PC-9 (cell line): Measurements from ENCODE around the gene TTC28.

Experiments
- EZH2 ChIP-seq: fragments of 200-600 bp; sonication (generic); IDR thresholded peaks from 2 replicates; pipeline ENCODE4 v1.8.0; 2017; ENCODE audit warnings: antibody characterized with exemption, low read depth
- TF ChIP-seq, protein P1 (sequence below): fragments of 200-600 bp; sonication (generic); conservative IDR thresholded peaks from 2 replicates; pipeline ENCODE4 v1.6.1; 2017; ENCODE audit warnings: mixed run types, antibody characterized with exemption, mild to moderate bottlenecking, moderate library complexity

DNA sequence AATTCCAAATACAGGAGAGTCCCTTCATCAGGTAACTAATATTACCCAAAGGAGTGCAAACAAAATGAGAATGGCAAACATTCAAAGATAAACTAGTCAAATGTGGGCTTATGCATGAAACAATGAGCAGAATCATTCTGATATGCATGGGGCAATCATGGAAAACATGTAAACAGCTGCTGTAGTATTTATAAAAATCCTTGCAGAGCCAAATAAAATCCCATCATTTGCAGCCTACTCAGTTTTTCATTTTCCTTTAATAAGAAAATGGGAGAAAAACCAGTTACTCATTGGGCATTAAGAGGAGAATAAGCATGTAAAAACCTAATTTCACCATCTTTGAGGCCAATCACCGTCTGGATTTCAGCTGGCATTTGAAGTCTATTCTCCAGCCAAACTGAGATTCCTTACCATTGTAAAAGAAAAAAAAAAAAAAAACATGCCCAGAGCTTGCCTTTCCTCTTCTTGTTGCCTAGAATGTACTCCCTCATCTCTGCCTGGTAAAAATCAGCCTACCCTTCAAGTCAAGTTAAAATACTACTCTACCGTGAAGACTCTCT, 249.1 kb downstream of the TTC28 start:
- TF ChIP-seq, protein P1, sequence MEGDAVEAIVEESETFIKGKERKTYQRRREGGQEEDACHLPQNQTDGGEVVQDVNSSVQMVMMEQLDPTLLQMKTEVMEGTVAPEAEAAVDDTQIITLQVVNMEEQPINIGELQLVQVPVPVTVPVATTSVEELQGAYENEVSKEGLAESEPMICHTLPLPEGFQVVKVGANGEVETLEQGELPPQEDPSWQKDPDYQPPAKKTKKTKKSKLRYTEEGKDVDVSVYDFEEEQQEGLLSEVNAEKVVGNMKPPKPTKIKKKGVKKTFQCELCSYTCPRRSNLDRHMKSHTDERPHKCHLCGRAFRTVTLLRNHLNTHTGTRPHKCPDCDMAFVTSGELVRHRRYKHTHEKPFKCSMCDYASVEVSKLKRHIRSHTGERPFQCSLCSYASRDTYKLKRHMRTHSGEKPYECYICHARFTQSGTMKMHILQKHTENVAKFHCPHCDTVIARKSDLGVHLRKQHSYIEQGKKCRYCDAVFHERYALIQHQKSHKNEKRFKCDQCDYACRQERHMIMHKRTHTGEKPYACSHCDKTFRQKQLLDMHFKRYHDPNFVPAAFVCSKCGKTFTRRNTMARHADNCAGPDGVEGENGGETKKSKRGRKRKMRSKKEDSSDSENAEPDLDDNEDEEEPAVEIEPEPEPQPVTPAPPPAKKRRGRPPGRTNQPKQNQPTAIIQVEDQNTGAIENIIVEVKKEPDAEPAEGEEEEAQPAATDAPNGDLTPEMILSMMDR: no peak
- TF ChIP-seq EZH2: no peak
